ENCODE results near the gene PGF.

Gene PGF

GRCh38 chr14:74978416-74978947 lies 23.1 kb upstream of the PGF start:
- no peak for DNase-seq

GRCh38 chr14:74977901-74978385 lies 22.5 kb upstream of the PGF start:
- no peak for DNase-seq

GRCh38 chr14:74977164-74977900 lies 21.9 kb upstream of the PGF start:
- no peak for DNase-seq

GRCh38 chr14:74976264-74977113 lies 21.1 kb upstream of the PGF start:
- DNase-seq = no peak

GRCh38 chr14:74975059-74975810 lies 19.8 kb upstream of the PGF start:
- no peak for DNase-seq

GRCh38 chr14:74974364-74975058 lies 19.1 kb upstream of the PGF start:
- no peak for DNase-seq

GRCh38 chr14:74973905-74974363 lies 18.5 kb upstream of the PGF start:
- no peak for DNase-seq

GRCh38 chr14:74973003-74973653 lies 17.7 kb upstream of the PGF start:
- DNase-seq = peak; percentile 35

- DNase-seq = no peak
Measured at GRCh38 chr14:74968811-74969210, 13.4 kb upstream of the PGF start.

GRCh38 chr14:74965486-74966153 lies 10.2 kb upstream of the PGF start:
- no peak for DNase-seq

GRCh38 chr14:74964787-74965485 lies 9.5 kb upstream of the PGF start:
- no peak for DNase-seq

GRCh38 chr14:74963705-74964271 lies 8.4 kb upstream of the PGF start:
- DNase-seq = no peak

GRCh38 chr14:74963178-74963704 lies 7.8 kb upstream of the PGF start:
- no peak for DNase-seq

GRCh38 chr14:74962493-74962892 lies 7.1 kb upstream of the PGF start:
- DNase-seq = no peak

- no peak for DNase-seq
Measured at GRCh38 chr14:74962046-74962445, 6.6 kb upstream of the PGF start.

GRCh38 chr14:74961238-74961911 lies 6.0 kb upstream of the PGF start:
- DNase-seq = no peak

- DNase-seq = no peak
Measured at GRCh38 chr14:74960736-74961135, 5.3 kb upstream of the PGF start.

- DNase-seq = no peak
Measured at GRCh38 chr14:74959596-74960180, 4.3 kb upstream of the PGF start.

Measured in CD4-positive, alpha-beta T cell treated with Interleukin-17A for 4 hours (primary cell).